Fibroblast of pulmonary artery (primary cell): ENCODE data around the gene MAGI1.

Experiments
- DNase-seq: peaks from one replicate; pipeline ENCODE4 v3.0.0-alpha.2; 2010; ENCODE audit warnings: low read depth
- H3K4me3 ChIP-seq: replicated peaks from 2 replicates; pipeline ENCODE4 v1.5.1; 2011; ENCODE audit warnings: low read depth, mild to moderate bottlenecking, control low read depth, low read length, moderate library complexity
- CTCF ChIP-seq: IDR thresholded peaks from 2 replicates; pipeline ENCODE4 v1.5.1; 2011; ENCODE audit warnings: mild to moderate bottlenecking, control low read depth, low read length, inconsistent platforms; ENCODE audit errors: missing control alignments

Gene MAGI1

GRCh38 chr3:65438612-65439011, 600.1 kb downstream of the MAGI1 start:
- TF ChIP-seq CTCF: no peak
- no peak for DNase-seq
- no peak overlapping the region for H3K4me3 ChIP-seq

- no peak for TF ChIP-seq CTCF
- DNase-seq: no peak
- no peak overlapping the region for H3K4me3 ChIP-seq
Measured at GRCh38 chr3:65438096-65438495, 600.6 kb downstream of the MAGI1 start.

- H3K4me3 ChIP-seq: no peak overlapping the region
- peak; percentile 20 for DNase-seq
- peak; percentile 42 for TF ChIP-seq CTCF
Measured at GRCh38 chr3:65436580-65436979, 602.1 kb downstream of the MAGI1 start.

GRCh38 chr3:65433480-65433879, 605.2 kb downstream of the MAGI1 start:
- no peak for DNase-seq
- H3K4me3 ChIP-seq: no peak overlapping the region
- no peak for TF ChIP-seq CTCF

GRCh38 chr3:65432388-65433003, 606.2 kb downstream of the MAGI1 start:
- H3K4me3 ChIP-seq: no peak overlapping the region
- no peak for DNase-seq
- TF ChIP-seq CTCF: no peak

GRCh38 chr3:65425880-65426279, 612.8 kb downstream of the MAGI1 start:
- DNase-seq: peak; percentile 29
- TF ChIP-seq CTCF: peak; percentile 49
- no peak overlapping the region for H3K4me3 ChIP-seq

- no peak for DNase-seq
- no peak for TF ChIP-seq CTCF
- H3K4me3 ChIP-seq: no peak overlapping the region
Measured at GRCh38 chr3:65422154-65422553, 616.6 kb downstream of the MAGI1 start.
